ENCODE data around the gene ELAVL1.

DNA sequence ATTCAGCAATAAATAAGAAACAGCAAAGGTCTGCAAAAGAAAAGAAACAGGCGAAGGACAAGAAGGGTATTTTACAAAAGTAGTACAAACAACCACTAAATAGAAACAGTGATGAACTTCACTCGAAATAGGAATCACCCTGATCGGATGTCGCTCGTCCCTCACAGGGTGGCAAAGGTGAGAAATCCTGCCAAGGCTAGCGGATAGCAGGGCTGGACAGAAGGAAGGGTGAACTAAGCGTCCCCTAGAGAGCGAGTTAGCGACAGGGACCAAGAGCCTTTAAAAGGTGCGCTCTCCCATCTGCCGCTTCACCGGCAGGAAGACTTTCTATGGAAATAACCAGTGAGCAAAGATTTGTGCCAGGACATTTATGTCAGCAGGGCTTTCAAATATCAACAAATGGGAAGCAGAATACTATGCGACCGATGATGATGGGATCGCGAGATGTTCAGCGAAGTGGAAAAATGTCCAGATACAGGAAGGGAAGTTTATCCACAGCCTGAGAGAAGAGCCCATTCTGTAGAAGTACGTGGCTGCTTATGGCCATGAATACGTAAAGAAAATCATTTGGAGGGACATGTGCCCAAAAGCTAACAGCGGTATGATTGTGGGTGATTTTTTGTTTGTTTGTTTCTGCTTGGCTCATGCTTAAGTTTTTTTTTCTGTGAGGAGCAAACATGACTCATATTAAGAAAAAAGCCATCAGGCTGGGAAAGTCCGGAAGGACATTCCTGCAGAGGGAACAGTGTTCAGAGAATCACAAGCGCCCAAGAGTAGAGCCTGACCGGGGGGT is 18.9 kb downstream of the ELAVL1 start:
- TF ChIP-seq, protein P1, sequence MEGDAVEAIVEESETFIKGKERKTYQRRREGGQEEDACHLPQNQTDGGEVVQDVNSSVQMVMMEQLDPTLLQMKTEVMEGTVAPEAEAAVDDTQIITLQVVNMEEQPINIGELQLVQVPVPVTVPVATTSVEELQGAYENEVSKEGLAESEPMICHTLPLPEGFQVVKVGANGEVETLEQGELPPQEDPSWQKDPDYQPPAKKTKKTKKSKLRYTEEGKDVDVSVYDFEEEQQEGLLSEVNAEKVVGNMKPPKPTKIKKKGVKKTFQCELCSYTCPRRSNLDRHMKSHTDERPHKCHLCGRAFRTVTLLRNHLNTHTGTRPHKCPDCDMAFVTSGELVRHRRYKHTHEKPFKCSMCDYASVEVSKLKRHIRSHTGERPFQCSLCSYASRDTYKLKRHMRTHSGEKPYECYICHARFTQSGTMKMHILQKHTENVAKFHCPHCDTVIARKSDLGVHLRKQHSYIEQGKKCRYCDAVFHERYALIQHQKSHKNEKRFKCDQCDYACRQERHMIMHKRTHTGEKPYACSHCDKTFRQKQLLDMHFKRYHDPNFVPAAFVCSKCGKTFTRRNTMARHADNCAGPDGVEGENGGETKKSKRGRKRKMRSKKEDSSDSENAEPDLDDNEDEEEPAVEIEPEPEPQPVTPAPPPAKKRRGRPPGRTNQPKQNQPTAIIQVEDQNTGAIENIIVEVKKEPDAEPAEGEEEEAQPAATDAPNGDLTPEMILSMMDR (IDR thresholded peaks at IDR 0.05 in 8 of 11, conservative IDR thresholded peaks at IDR 0.05 in 3 of 11), result no peak
- no peak for TF ChIP-seq POLR2AphosphoS5 (IDR thresholded peaks at IDR 0.05)
